GM12891 (cell line): ENCODE data around the gene CCDC40.

Experiments used
- POLR2A ChIP-seq: IDR thresholded peaks from 2 replicates; pipeline ENCODE4 v1.6.1; 2011; ENCODE audit warnings: low read depth, low read length, control low read depth
- POLR2AphosphoS5 ChIP-seq: IDR thresholded peaks from 2 replicates; pipeline ENCODE4 v1.6.1; 2011; ENCODE audit warnings: low read depth, low read length, control low read depth

DNA sequence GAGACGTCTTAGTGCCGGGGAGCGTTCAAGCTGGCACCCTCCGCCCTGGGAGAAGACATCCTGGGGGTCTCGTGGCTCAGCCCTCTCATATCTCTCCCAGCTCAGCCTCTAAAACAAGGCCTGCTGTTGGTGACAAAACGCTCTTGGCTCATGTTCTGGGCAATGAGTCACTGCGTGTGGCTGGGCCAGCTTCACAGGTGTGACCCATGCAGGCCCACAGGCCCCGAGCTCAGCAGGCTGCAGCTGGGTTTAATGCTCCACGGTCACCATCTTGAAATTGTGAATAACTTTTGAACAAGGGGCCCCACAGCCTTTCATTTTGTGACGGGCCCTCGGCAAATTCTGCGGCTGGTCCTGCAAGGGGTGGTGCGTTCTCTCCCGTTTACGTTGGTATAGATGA is 87.3 kb downstream of the CCDC40 start:
- TF ChIP-seq POLR2A (no peak), POLR2AphosphoS5 (no peak)
